Neuronal stem cell (in vitro differentiated cells): ENCODE measurements around the gene SMC4.

Experiments
- DNase-seq: peaks from one replicate; pipeline ENCODE4 v3.0.0-alpha.2; 2013; ENCODE audit warnings: low spot score
- H2AFZ ChIP-seq: one replicate; pipeline ENCODE4 v1.6.1; 2013; ENCODE audit warnings: mild to moderate bottlenecking, low read length, inconsistent platforms
- H2AK5ac ChIP-seq: 2 replicates; pipeline ENCODE4 v1.6.1; 2013; ENCODE audit warnings: low read depth, mild to moderate bottlenecking, inconsistent platforms, low read length, moderate library complexity, mixed read lengths
- H2BK120ac ChIP-seq: 2 replicates; pipeline ENCODE4 v1.6.1; 2013; ENCODE audit warnings: low read depth, mild to moderate bottlenecking, inconsistent platforms, low read length, moderate library complexity, mixed read lengths
- H2BK12ac ChIP-seq: one replicate; pipeline ENCODE4 v1.6.1; 2013; ENCODE audit warnings: low read length, inconsistent platforms
- H2BK15ac ChIP-seq: 2 replicates; pipeline ENCODE4 v1.6.1; 2013; ENCODE audit warnings: mild to moderate bottlenecking, low read length, inconsistent platforms, mixed read lengths
- H2BK5ac ChIP-seq: one replicate; pipeline ENCODE4 v1.6.1; 2013; ENCODE audit warnings: inconsistent platforms, mild to moderate bottlenecking, low read length, moderate library complexity
- H3K14ac ChIP-seq: one replicate; pipeline ENCODE4 v1.6.1; 2013; ENCODE audit warnings: low read length, inconsistent platforms
- H3K18ac ChIP-seq: 2 replicates; pipeline ENCODE4 v1.6.1; 2013; ENCODE audit warnings: low read length, inconsistent platforms
- H3K23ac ChIP-seq: 2 replicates; pipeline ENCODE4 v1.6.1; 2013; ENCODE audit warnings: low read depth, mild to moderate bottlenecking, mixed read lengths, low read length, inconsistent platforms; ENCODE audit not compliant: poor library complexity
- H3K27ac ChIP-seq: replicated peaks from 3 replicates; pipeline ENCODE4 v1.5.1; 2013; ENCODE audit warnings: low read length, inconsistent platforms
- H3K27me3 ChIP-seq, 3 experiments: 2 replicates each; pipeline ENCODE4 v1.6.1; 2013; ENCODE audit warnings: low read length in 3 of 3, mild to moderate bottlenecking in 2 of 3, inconsistent platforms in 1 of 3, low read depth in 1 of 3, mixed read lengths in 1 of 3, moderate library complexity in 1 of 3; ENCODE audit not compliant: control insufficient read depth in 3 of 3, insufficient read depth in 3 of 3
- H3K36me3 ChIP-seq, 2 donors: replicated peaks in 1 of 2; 2 replicates each; pipeline ENCODE4 v1.6.1; 2013; ENCODE audit warnings: low read length in 2 of 2; ENCODE audit not compliant: control insufficient read depth in 2 of 2, insufficient read depth in 2 of 2
- H3K4ac ChIP-seq: 2 replicates; pipeline ENCODE4 v1.6.1; 2013; ENCODE audit warnings: inconsistent platforms, mild to moderate bottlenecking, low read length, moderate library complexity
- H3K4me1 ChIP-seq, 2 donors: 1 replicate in 1 of 2; 2 replicates in 1 of 2; pipeline ENCODE4 v1.6.1; 2013; ENCODE audit warnings: low read length in 2 of 2, low read depth in 1 of 2; ENCODE audit not compliant: control insufficient read depth in 2 of 2, insufficient read depth in 1 of 2
- H3K4me2 ChIP-seq: one replicate; pipeline ENCODE4 v1.6.1; 2013; ENCODE audit warnings: mild to moderate bottlenecking, low read length, inconsistent platforms; ENCODE audit not compliant: insufficient read depth, poor library complexity, severe bottlenecking
- H3K4me3 ChIP-seq, 2 donors: 2 replicates each; pipeline ENCODE4 v1.5.1; 2013; ENCODE audit warnings: low read length in 2 of 2, mild to moderate bottlenecking in 2 of 2, inconsistent platforms in 1 of 2, moderate library complexity in 1 of 2
- H3K79me1 ChIP-seq: one replicate; pipeline ENCODE4 v1.6.1; 2013; ENCODE audit warnings: low read depth, mild to moderate bottlenecking, inconsistent platforms, low read length, moderate library complexity
- H3K9ac ChIP-seq: one replicate; pipeline ENCODE4 v1.6.1; 2013; ENCODE audit warnings: mild to moderate bottlenecking, low read depth, low read length, inconsistent platforms; ENCODE audit not compliant: poor library complexity
- H3K9me3 ChIP-seq, 2 donors: replicated peaks in 1 of 2; 2 replicates each; pipeline versions ENCODE3 to v1.6.1; 2013; ENCODE audit warnings: low read length in 2 of 2, mild to moderate bottlenecking in 2 of 2, inconsistent platforms in 1 of 2, low read depth in 1 of 2, mixed read lengths in 1 of 2, moderate library complexity in 1 of 2; ENCODE audit not compliant: control insufficient read depth in 2 of 2, insufficient read depth in 1 of 2
- H4K8ac ChIP-seq: one replicate; pipeline ENCODE4 v1.6.1; 2013; ENCODE audit warnings: low read depth, mild to moderate bottlenecking, inconsistent platforms, low read length, moderate library complexity
- H4K91ac ChIP-seq: one replicate; pipeline ENCODE4 v1.6.1; 2013; ENCODE audit warnings: low read length, low read depth, mild to moderate bottlenecking, inconsistent platforms; ENCODE audit not compliant: poor library complexity
- WGBS, 2 donors: extraction: QIAGEN DNeasy Blood & Tissue Kit; methylation state at CpG; one replicate each; pipeline ENCODE4 v1.1.7; 2013; ENCODE audit warnings: missing lambda C conversion rate in 2 of 2, mixed read lengths in 1 of 2; ENCODE audit not compliant: insufficient read length in 2 of 2, insufficient replicate concordance in 1 of 2; ENCODE audit errors: extremely low coverage in 2 of 2; 5-methylcytosine and 5-hydroxymethylcytosine counted together

Gene SMC4

DNA sequence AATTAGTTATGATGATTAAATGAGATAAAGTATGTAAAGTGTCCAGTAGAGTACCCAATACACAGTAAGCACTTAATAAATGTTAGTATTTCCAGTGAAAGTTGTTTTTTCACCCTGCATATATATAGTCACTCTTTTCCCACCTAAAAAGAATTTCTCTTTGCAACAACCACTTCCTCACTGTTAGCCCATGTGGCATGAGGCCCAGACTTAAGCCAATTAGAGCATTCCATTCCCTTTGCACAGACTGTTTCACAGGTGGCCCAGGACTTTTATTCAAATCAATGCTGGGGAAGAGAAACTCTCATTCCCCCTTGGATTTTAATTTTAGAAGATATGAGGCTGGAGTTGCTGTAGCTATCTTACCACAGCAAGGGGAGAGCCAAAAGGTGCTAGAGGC, 4.2 kb upstream of the SMC4 start:
- H3K18ac ChIP-seq: no peak overlapping the region
- H3K36me3 ChIP-seq: no peaks in the 10 kb centered on the region
- H3K79me1 ChIP-seq: peaks cover 7% of the 10 kb centered on the region
- H3K27ac ChIP-seq: peak overlapping the region; percentile 49
- no peaks in the 10 kb centered on the region for H3K9me3 ChIP-seq
- no peak overlapping the region for H3K23ac ChIP-seq
- H2BK15ac ChIP-seq: no peak overlapping the region
- H3K4me2 ChIP-seq: no peak overlapping the region
- H2BK120ac ChIP-seq: no peak overlapping the region
- no peak for DNase-seq
- H3K4me3 ChIP-seq: no peak overlapping the region
- peaks cover 2 to 3% of the 10 kb centered on the region in 2 donors for H3K4me1 ChIP-seq
- H4K91ac ChIP-seq: no peak overlapping the region
- no peak overlapping the region for H2BK5ac ChIP-seq
- no peak overlapping the region for H3K4ac ChIP-seq
- no peak overlapping the region for H4K8ac ChIP-seq
- no peak overlapping the region for H3K14ac ChIP-seq
- H2AK5ac ChIP-seq: no peak overlapping the region
- no peak overlapping the region for H3K9ac ChIP-seq
- H2AFZ ChIP-seq: no peak overlapping the region
- no peak overlapping the region for H2BK12ac ChIP-seq
- H3K27me3 ChIP-seq: no peaks in the 10 kb centered on the region

DNA sequence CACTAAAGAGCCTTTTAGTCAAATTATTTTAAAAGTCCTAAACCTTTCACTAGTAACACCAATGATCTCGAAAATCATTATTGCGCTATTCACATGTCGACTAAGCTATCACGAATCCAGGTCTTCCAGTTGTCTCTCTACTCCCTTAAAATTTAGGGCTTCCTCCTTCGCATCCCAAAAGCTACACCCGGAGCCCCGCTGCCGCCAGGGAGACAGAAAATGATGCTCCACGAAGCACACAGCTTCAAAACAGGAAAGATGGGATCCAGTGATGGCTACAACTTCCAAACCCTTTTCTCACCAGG, 678 bp upstream of the SMC4 start:
- Histone ChIP-seq H3K4ac (no peak overlapping the region), H3K4me1 (peaks cover 2 to 4% of the 10 kb centered on the region in 2 donors), H2BK12ac (no peak overlapping the region), H3K14ac (no peak overlapping the region), H2BK120ac (no peak overlapping the region), H3K36me3 (peaks cover 0 to 31% of the 10 kb centered on the region in 2 donors), H2AFZ (peak overlapping the region; percentile 85), H4K91ac (no peak overlapping the region), H2BK5ac (no peak overlapping the region), H2AK5ac (no peak overlapping the region), H3K27me3 (no peaks in the 10 kb centered on the region), H3K9me3 (no peaks in the 10 kb centered on the region), H3K23ac (no peak overlapping the region), H3K4me2 (peak overlapping the region; percentile 64), H2BK15ac (no peak overlapping the region), H3K27ac (peak overlapping the region; percentile 29), H3K18ac (no peak overlapping the region), H4K8ac (no peak overlapping the region), H3K9ac (no peak overlapping the region), H3K79me1 (peaks cover 5% of the 10 kb centered on the region), H3K4me3 (peak overlapping the region; percentile 69 to 97)
- no CpG with 5 or more reads among the region's 9 CpGs for WGBS, 2 donors
- no peak for DNase-seq

DNA sequence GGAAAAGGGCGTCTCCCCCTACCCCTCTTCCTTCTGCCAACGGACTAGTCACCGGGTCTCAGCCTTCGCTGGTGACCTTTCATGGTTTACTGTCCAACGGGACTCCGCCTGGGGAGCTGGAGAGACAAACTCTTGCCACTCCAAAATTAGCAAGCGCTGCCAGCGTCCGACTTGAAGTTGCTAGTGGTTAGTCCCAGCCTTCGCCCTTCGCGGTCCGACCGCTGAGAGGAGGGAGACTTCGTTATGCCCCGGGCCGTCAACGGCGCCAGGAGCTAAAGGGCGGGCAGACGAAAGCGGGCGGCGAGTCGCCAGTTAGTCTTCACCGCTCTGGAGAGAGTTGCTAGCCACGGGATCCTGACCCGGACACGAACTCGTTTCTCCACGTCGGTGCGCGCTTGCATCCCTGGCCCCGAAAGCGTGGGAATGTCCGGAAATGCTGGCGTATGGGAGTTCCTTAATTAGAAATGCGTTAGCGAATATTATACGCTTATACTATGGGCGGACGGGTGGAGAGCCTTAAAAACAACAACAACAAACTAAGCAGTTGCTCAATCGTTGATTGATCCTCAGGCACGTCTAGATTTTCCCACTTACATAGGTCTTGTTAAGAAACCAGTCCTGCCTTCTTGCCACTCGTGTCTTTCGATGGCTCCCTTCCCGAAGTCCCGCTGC, 716 bp downstream of the SMC4 start:
- WGBS, 2 donors: no CpG with 5 or more reads among the region's 49 CpGs
- H3K4me2 ChIP-seq: peak overlapping the region; percentile 66
- H2BK15ac ChIP-seq: peak overlapping the region; percentile 30
- peak overlapping the region; percentile 98 for H2BK5ac ChIP-seq
- peak overlapping the region; percentile 69 to 97 for H3K4me3 ChIP-seq
- H3K36me3 ChIP-seq: peaks cover 0 to 45% of the 10 kb centered on the region in 2 donors
- H2AK5ac ChIP-seq: peak overlapping the region; percentile 90
- H3K27ac ChIP-seq: peak overlapping the region; percentile 97
- H3K9me3 ChIP-seq: no peaks in the 10 kb centered on the region
- H2BK12ac ChIP-seq: no peak overlapping the region
- H4K91ac ChIP-seq: no peak overlapping the region
- no peak overlapping the region for H4K8ac ChIP-seq
- DNase-seq: no peak
- H3K23ac ChIP-seq: peak overlapping the region; percentile 91
- H3K27me3 ChIP-seq: no peaks in the 10 kb centered on the region
- H3K9ac ChIP-seq: peak overlapping the region; percentile 97
- peak overlapping the region; percentile 95 for H3K18ac ChIP-seq
- H2BK120ac ChIP-seq: peak overlapping the region; percentile 87
- peak overlapping the region; percentile 92 for H3K14ac ChIP-seq
- peak overlapping the region; percentile 53 for H3K4ac ChIP-seq
- H3K4me1 ChIP-seq: peaks cover 2 to 6% of the 10 kb centered on the region in 2 donors
- peak overlapping the region; percentile 85 for H2AFZ ChIP-seq
- peaks cover 5% of the 10 kb centered on the region for H3K79me1 ChIP-seq

DNA sequence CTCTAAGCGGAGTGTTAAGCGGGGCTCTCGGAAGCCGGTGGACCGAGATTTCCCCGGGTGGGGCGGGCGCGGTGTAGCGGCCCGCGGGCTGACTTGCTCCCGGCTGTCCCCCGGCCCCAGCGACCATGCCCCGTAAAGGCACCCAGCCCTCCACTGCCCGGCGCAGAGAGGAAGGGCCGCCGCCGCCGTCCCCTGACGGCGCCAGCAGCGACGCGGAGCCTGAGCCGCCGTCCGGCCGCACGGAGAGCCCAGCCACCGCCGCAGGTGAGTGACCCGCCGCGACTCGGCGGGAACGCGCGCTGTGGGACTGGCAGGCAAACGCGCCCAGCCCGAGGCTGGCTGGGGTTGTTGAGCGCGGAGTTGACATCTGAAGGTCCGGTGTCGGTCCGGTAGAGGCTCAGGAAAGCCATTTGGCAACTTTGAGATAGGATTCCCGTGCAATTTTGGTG, 1.3 kb downstream of the SMC4 start:
- Histone ChIP-seq H2BK12ac (no peak overlapping the region), H2AFZ (peak overlapping the region; percentile 22), H3K4me3 (peak overlapping the region; percentile 69 to 97), H3K4ac (no peak overlapping the region), H3K9me3 (no peaks in the 10 kb centered on the region), H2BK15ac (no peak overlapping the region), H3K14ac (peak overlapping the region; percentile 97), H2BK5ac (no peak overlapping the region), H3K27me3 (no peaks in the 10 kb centered on the region), H4K91ac (no peak overlapping the region), H4K8ac (no peak overlapping the region), H3K36me3 (peaks cover 0 to 50% of the 10 kb centered on the region in 2 donors), H3K23ac (peak overlapping the region; percentile 75), H3K9ac (peak overlapping the region; percentile 97), H2BK120ac (no peak overlapping the region), H3K4me2 (peak overlapping the region; percentile 66), H3K27ac (no peak overlapping the region), H3K18ac (peak overlapping the region; percentile 95), H2AK5ac (peak overlapping the region; percentile 56), H3K79me1 (peaks cover 5% of the 10 kb centered on the region), H3K4me1 (peaks cover 0 to 6% of the 10 kb centered on the region in 2 donors)
- no peak for DNase-seq
- WGBS, 2 donors: no CpG with 5 or more reads among the region's 51 CpGs
